Neural crest cell (in vitro differentiated cells): ENCODE measurements around the gene SNX24. TPM values are rescaled to one million over a fixed set of nuclear protein-coding genes. Genes with fewer than 3 reads are reported as not detected.

Source experiments
- DNase-seq: peaks from one replicate; pipeline ENCODE4 v3.0.0; 2021; ENCODE audit warnings: low read depth, mixed read lengths, low spot score
- H3K27ac Mint-ChIP-seq: one replicate; pipeline ENCODE4 v1.8.0; 2021; ENCODE audit warnings: mild to moderate bottlenecking, mixed read lengths; ENCODE audit not compliant: unreplicated experiment
- H3K27me3 Mint-ChIP-seq: 2 replicates; pipeline ENCODE4 v1.8.0; 2021; ENCODE audit warnings: low read depth, mild to moderate bottlenecking, mixed read lengths
- H3K36me3 Mint-ChIP-seq: 2 replicates; pipeline ENCODE4 v1.8.0; 2021; ENCODE audit warnings: low read depth, mild to moderate bottlenecking, mixed read lengths
- H3K4me1 Mint-ChIP-seq: 2 replicates; pipeline ENCODE4 v1.8.0; 2021; ENCODE audit warnings: mixed read lengths
- H3K4me3 Mint-ChIP-seq: one replicate; pipeline ENCODE4 v1.8.0; 2021; ENCODE audit warnings: mild to moderate bottlenecking, mixed read lengths
- H3K9me3 Mint-ChIP-seq: 2 replicates; pipeline ENCODE4 v1.8.0; 2021; ENCODE audit warnings: mixed read lengths
- total RNA-seq: library from RNA; stranded (reverse); gene quantifications from 2 replicates; pipeline ENCODE4 v1.2.1, GENCODE V29; 2021
- TF ChIP-seq, protein P1 (sequence below): fragments of 200-600 bp; sonication (generic); conservative IDR thresholded peaks from 2 replicates; pipeline ENCODE4 v1.5.0; 2021; ENCODE audit warnings: antibody characterized with exemption, mild to moderate bottlenecking

SNX24 gene
- total RNA-seq, 1 donor from 2014 or later, result 19.7 TPM

DNA sequence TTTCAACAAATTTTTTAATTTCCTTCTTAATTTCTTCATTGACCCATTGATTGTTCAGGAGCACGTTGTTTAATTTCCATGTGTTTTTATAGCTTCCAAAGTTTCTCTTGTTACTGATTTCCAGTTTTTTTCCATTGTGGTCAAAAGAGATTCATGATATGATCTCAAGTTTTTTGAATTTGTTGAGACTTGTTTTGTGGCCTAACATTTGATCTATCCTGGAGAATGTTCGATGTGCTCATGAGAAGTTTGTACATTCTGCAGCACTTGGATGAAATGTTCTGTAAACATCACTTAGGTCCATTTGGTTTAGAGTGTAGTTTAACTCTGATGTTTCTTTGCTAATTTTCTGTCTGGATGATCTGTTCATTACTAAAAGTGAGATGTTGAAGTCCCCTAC lies 205.8 kb downstream of the SNX24 start:
- no peak for DNase-seq
- H3K27ac Mint-ChIP-seq, result no peak overlapping the region
- H3K9me3 Mint-ChIP-seq, result peaks cover 4% of the 10 kb centered on the region
- no peak overlapping the region for H3K4me3 Mint-ChIP-seq
- H3K27me3 Mint-ChIP-seq, result peaks cover 27% of the 10 kb centered on the region
- no peaks in the 10 kb centered on the region for H3K36me3 Mint-ChIP-seq
- no peaks in the 10 kb centered on the region for H3K4me1 Mint-ChIP-seq
- TF ChIP-seq, protein P1, sequence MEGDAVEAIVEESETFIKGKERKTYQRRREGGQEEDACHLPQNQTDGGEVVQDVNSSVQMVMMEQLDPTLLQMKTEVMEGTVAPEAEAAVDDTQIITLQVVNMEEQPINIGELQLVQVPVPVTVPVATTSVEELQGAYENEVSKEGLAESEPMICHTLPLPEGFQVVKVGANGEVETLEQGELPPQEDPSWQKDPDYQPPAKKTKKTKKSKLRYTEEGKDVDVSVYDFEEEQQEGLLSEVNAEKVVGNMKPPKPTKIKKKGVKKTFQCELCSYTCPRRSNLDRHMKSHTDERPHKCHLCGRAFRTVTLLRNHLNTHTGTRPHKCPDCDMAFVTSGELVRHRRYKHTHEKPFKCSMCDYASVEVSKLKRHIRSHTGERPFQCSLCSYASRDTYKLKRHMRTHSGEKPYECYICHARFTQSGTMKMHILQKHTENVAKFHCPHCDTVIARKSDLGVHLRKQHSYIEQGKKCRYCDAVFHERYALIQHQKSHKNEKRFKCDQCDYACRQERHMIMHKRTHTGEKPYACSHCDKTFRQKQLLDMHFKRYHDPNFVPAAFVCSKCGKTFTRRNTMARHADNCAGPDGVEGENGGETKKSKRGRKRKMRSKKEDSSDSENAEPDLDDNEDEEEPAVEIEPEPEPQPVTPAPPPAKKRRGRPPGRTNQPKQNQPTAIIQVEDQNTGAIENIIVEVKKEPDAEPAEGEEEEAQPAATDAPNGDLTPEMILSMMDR, result no peak

Other genes with a start within 250 kb of the SNX24 start
- 72.7 and 75.6 TPM in 2 replicates for gene SNX2, start 70.5 kb upstream of the SNX24 start, total RNA-seq
- 0.93 and 1.7 TPM in 2 replicates for gene PPIC, start 191.1 kb downstream of the SNX24 start, total RNA-seq
- gene PRDM6, start 243.6 kb downstream of the SNX24 start, total RNA-seq, result 0.07 and 0.37 TPM in 2 replicates